ENCODE measurements around the gene LAMB3.

DNA sequence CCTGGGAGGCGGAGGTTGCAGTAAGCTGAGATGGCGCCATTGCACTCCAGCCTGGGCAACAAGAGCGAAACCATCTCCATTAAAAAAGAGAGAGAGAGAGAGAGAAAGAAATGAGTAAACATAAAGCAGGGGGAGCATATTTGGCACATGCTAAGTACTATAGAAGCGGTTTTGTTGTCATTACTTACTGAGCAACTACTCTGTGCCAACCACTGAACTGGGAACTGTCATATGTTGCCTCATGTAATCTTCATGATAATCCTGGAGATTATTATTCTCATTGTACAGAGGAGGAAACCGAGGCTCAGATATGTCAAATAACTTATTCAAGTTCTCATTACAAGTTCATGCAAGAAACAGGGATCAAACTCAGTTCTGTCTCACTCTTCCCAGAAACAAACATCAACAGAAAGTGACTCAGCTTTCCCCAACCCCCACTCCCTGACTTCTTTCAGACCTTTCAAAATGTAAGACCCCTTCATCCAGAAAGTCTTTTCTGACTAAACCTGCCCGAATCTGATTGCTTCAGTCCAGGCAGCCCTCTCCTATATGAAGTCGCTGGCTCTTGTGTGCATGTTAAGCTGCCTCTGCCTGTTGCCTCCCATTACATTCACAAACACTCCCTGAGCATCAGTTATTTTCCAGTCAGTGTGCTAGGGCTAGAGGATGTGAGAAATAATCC lies 23.5 kb downstream of the LAMB3 start:
- TF ChIP-seq CTCF (IDR thresholded peaks at IDR 0.05) (no peak), EP300 (IDR thresholded peaks at IDR 0.05; ENCODE audit: borderline replicate concordance in 1 of 2, low read depth in 1 of 2, low read length in 1 of 2) (no peak), POLR2AphosphoS5 (IDR thresholded peaks at IDR 0.05; ENCODE audit: low read depth, low read length) (no peak), RXRA (IDR thresholded peaks at IDR 0.05; ENCODE audit: borderline replicate concordance, low read depth) (no peak), NFIC (IDR thresholded peaks at IDR 0.05; ENCODE audit: borderline replicate concordance) (no peak), REST (IDR thresholded peaks at IDR 0.05; ENCODE audit: low read depth, low read length) (no peak), MXI1 (IDR thresholded peaks at IDR 0.05; ENCODE audit: low read depth, low read length) (no peak), SMC3 (IDR thresholded peaks at IDR 0.05; ENCODE audit: low read depth, low read length) (no peak), RFX5 (IDR thresholded peaks at IDR 0.05; ENCODE audit: low read length) (no peak), TEAD4 (IDR thresholded peaks at IDR 0.05; ENCODE audit: borderline replicate concordance, insufficient read depth) (no peak), GABPA (IDR thresholded peaks at IDR 0.05; ENCODE audit: low read depth) (no peak), GATA2 (CRISPR knock-in tag; IDR thresholded peaks at IDR 0.05) (no peak), TAF1 (IDR thresholded peaks at IDR 0.05; ENCODE audit: borderline replicate concordance, low read depth, low read length) (no peak)
- TF ChIP-seq, protein P1, sequence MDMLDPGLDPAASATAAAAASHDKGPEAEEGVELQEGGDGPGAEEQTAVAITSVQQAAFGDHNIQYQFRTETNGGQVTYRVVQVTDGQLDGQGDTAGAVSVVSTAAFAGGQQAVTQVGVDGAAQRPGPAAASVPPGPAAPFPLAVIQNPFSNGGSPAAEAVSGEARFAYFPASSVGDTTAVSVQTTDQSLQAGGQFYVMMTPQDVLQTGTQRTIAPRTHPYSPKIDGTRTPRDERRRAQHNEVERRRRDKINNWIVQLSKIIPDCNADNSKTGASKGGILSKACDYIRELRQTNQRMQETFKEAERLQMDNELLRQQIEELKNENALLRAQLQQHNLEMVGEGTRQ (IDR thresholded peaks at IDR 0.05; ENCODE audit: borderline replicate concordance, low read depth, low read length): no peak
